GM12875 (cell line): ENCODE results near the gene EP400.

Source experiments
- H3K4me3 ChIP-seq: one replicate; pipeline ENCODE4 v1.5.1; 2011; ENCODE audit warnings: low read depth, low read length, control low read depth
- TF ChIP-seq, protein P1 (sequence below): IDR thresholded peaks from 2 replicates; pipeline ENCODE4 v1.5.1; 2011; ENCODE audit warnings: low read depth, mild to moderate bottlenecking, control low read depth, inconsistent platforms, low read length, moderate library complexity, borderline replicate concordance; ENCODE audit not compliant: insufficient read depth

EP400 gene

GRCh38 chr12:131941987-131942341, 7.8 kb upstream of the EP400 start:
- TF ChIP-seq, protein P1, sequence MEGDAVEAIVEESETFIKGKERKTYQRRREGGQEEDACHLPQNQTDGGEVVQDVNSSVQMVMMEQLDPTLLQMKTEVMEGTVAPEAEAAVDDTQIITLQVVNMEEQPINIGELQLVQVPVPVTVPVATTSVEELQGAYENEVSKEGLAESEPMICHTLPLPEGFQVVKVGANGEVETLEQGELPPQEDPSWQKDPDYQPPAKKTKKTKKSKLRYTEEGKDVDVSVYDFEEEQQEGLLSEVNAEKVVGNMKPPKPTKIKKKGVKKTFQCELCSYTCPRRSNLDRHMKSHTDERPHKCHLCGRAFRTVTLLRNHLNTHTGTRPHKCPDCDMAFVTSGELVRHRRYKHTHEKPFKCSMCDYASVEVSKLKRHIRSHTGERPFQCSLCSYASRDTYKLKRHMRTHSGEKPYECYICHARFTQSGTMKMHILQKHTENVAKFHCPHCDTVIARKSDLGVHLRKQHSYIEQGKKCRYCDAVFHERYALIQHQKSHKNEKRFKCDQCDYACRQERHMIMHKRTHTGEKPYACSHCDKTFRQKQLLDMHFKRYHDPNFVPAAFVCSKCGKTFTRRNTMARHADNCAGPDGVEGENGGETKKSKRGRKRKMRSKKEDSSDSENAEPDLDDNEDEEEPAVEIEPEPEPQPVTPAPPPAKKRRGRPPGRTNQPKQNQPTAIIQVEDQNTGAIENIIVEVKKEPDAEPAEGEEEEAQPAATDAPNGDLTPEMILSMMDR: no peak
- H3K4me3 ChIP-seq: no peak overlapping the region

DNA sequence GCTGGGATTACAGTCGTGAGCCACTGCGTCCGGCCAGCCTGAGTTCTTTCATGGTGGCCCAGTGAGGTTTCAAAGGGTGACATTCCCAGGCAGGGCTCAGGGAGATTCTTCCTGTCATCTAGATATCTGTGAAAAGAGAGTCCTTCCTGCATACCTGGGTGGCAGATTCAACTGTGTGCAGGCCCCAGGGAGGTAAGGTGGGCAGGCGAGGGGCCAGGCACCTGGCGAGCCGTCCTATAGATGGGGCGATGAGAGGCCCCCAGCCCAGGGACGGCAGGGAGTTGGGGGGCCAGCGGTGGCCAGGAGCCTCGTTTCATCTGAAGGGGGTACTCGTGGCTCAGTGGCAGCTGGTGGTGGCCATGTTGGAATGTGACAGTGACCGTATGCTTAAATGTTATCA, 7.1 kb upstream of the EP400 start:
- H3K4me3 ChIP-seq: no peak overlapping the region
- TF ChIP-seq, protein P1: no peak

DNA sequence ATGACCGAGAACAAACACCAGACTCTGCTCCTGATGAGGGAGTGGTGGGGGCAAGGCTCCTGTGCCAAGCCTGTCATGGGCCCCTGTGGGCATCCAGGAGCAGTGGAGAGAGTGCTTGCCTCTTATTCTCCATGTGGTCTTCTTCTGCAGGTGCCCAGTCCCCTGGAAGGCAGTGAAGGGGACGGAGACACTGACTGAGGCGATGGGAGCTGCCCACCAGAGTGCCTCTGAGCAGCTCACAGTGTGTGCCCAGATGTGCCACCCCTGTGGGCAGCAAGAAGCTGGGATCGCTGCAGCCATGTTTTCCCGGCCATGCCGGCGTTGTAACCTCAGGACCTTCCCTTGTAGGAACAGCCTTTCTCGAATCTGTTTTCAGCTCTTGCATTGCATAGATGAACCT, 6.4 kb upstream of the EP400 start:
- TF ChIP-seq, protein P1: no peak
- H3K4me3 ChIP-seq: no peak overlapping the region

- TF ChIP-seq, protein P1: no peak
- H3K4me3 ChIP-seq: no peak overlapping the region
Observed at GRCh38 chr12:131943876-131944275, 5.9 kb upstream of the EP400 start.

DNA sequence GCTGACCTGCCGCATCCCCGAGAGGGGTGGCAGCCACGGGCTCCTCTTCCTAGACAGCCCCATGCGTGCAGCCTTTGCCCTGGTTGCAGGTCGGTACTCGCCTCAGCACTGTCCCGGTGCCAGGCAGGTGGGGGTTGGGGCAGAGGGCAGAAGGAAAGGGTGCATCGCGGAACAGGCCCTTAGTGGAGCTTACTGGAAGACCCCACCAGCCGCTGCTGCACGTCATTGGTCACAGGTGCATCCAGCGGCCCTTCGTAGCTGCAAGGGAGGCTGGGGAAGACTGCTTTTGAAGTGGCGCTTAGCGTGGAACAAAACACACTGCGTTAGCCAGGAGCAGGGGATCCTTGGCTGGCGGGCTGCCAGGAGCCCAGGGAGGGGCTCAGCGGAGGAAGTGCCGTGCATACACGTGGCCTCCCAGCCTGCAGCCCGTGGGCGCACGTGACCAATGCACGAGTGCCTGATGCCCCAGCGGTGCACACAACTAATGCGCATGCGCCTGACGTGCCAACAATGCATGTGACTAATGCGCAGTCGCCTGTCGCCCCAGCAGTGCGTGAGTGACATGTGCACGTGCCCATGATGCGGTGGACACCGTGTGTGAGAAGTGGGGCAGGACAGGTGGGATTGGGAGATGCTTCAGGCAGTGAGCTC, 5.0 kb upstream of the EP400 start:
- H3K4me3 ChIP-seq: no peak overlapping the region
- TF ChIP-seq, protein P1: no peak

DNA sequence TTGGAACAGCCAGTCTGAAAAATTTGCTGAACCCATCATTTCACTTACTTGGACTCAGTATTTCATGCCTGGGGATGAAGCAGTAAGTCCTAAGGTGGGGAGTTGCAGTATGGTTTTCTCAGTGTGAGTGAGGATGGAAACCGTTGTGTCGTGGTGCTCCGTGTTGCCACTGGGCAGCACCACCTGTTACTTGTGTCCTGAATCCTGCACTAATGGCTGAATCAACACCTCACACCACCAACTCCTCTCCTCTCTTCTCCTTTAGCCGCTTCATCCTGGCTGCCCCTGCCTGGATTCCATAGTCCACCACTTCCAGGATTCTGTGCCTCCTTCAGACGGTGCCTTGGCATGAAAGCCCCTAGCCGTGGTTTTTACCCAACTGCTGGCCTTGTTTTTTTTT, 3.0 kb upstream of the EP400 start:
- TF ChIP-seq, protein P1: no peak
- no peak overlapping the region for H3K4me3 ChIP-seq

- TF ChIP-seq, protein P1: no peak
- no peak overlapping the region for H3K4me3 ChIP-seq
Observed at GRCh38 chr12:131947482-131948027, 2.2 kb upstream of the EP400 start.
